ENCODE measurements around the gene CCDC3.

CCDC3 gene

GRCh38 chr10:13023754-13024153 is 22.2 kb upstream of the CCDC3 start:
- Histone ChIP-seq H2AFZ (ENCODE audit: low read depth, low read length, severe bottlenecking) (no peak overlapping the region), H3F3A (ENCODE audit: insufficient read depth) (no peaks in the 10 kb centered on the region), H3K79me2 (ENCODE audit: insufficient read depth, low read length) (no peaks in the 10 kb centered on the region), H3K36me3 (ENCODE audit: low read length) (no peaks in the 10 kb centered on the region), H3K4me2 (ENCODE audit: low read depth, low read length, poor library complexity, severe bottlenecking) (no peak overlapping the region), H3K27me3 (ENCODE audit: low read length) (no peaks in the 10 kb centered on the region), H3K9me3 (ENCODE audit: insufficient read depth, low read length) (peaks cover 21% of the 10 kb centered on the region; the same call in 1 of the 2 replicates), H3K4me3 (ENCODE audit: insufficient read depth, low read length, poor library complexity, severe bottlenecking) (no peak overlapping the region), H3K9ac (ENCODE audit: low read length) (no peak overlapping the region), H4K20me1 (ENCODE audit: low read depth, low read length) (no peaks in the 10 kb centered on the region), H3K27ac (ENCODE audit: low read depth, low read length) (no peak overlapping the region), H3K9me2 (replicated peaks; ENCODE audit: insufficient read depth, low read length) (no peaks in the 10 kb centered on the region)
- no peak for TF ChIP-seq CTCF (IDR thresholded peaks at IDR 0.05; ENCODE audit: insufficient read depth, low read length, poor library complexity, severe bottlenecking)
- no peak for TF ChIP-seq EZH2phosphoT487 (conservative IDR thresholded peaks at IDR 0.05; ENCODE audit: low read length)

- Histone ChIP-seq H2AFZ (ENCODE audit: low read depth, low read length, severe bottlenecking) (no peak overlapping the region), H3K36me3 (ENCODE audit: low read length) (no peaks in the 10 kb centered on the region), H3K9me2 (replicated peaks; ENCODE audit: insufficient read depth, low read length) (no peaks in the 10 kb centered on the region), H3K4me2 (ENCODE audit: low read depth, low read length, poor library complexity, severe bottlenecking) (no peak overlapping the region), H3K9me3 (ENCODE audit: insufficient read depth, low read length) (peaks cover 12% of the 10 kb centered on the region; the same call in 1 of the 2 replicates), H4K20me1 (ENCODE audit: low read depth, low read length) (no peaks in the 10 kb centered on the region), H3K27ac (ENCODE audit: low read depth, low read length) (no peak overlapping the region), H3F3A (ENCODE audit: insufficient read depth) (no peaks in the 10 kb centered on the region), H3K4me3 (ENCODE audit: insufficient read depth, low read length, poor library complexity, severe bottlenecking) (no peak overlapping the region), H3K79me2 (ENCODE audit: insufficient read depth, low read length) (no peaks in the 10 kb centered on the region), H3K27me3 (ENCODE audit: low read length) (no peaks in the 10 kb centered on the region), H3K9ac (ENCODE audit: low read length) (no peak overlapping the region)
- no peak for TF ChIP-seq CTCF (IDR thresholded peaks at IDR 0.05; ENCODE audit: insufficient read depth, low read length, poor library complexity, severe bottlenecking)
These were observed 17.8 kb upstream of the CCDC3 start for GRCh38 chr10:13019280-13019679.

GRCh38 chr10:13018171-13018570 is 16.7 kb upstream of the CCDC3 start:
- TF ChIP-seq CTCF (IDR thresholded peaks at IDR 0.05; ENCODE audit: insufficient read depth, low read length, poor library complexity, severe bottlenecking) (no peak), EZH2phosphoT487 (conservative IDR thresholded peaks at IDR 0.05; ENCODE audit: low read length) (no peak)
- H4K20me1 ChIP-seq (ENCODE audit: low read depth, low read length) = no peaks in the 10 kb centered on the region
- no peaks in the 10 kb centered on the region for H3K9me2 ChIP-seq (replicated peaks; ENCODE audit: insufficient read depth, low read length)
- H3K79me2 ChIP-seq (ENCODE audit: insufficient read depth, low read length) = no peaks in the 10 kb centered on the region
- no peaks in the 10 kb centered on the region for H3K27me3 ChIP-seq (ENCODE audit: low read length)
- H3F3A ChIP-seq (ENCODE audit: insufficient read depth) = no peaks in the 10 kb centered on the region
- no peak overlapping the region for H3K27ac ChIP-seq (ENCODE audit: low read depth, low read length)
- no peak overlapping the region for H3K9ac ChIP-seq (ENCODE audit: low read length)
- H3K4me3 ChIP-seq (ENCODE audit: insufficient read depth, low read length, poor library complexity, severe bottlenecking) = no peak overlapping the region
- peaks cover 2% of the 10 kb centered on the region; the same call in 1 of the 2 replicates for H3K9me3 ChIP-seq (ENCODE audit: insufficient read depth, low read length)
- H3K4me2 ChIP-seq (ENCODE audit: low read depth, low read length, poor library complexity, severe bottlenecking) = no peak overlapping the region
- no peaks in the 10 kb centered on the region for H3K36me3 ChIP-seq (ENCODE audit: low read length)
- no peak overlapping the region for H2AFZ ChIP-seq (ENCODE audit: low read depth, low read length, severe bottlenecking)
